B cell (primary cell): ENCODE results near the gene ACOX3. TPM values are rescaled to one million over a fixed set of nuclear protein-coding genes. Genes with fewer than 3 reads are reported as not detected.

Experiments
- ATAC-seq: fragments of 200-7000 bp; cut with Tn5 transposase; one replicate; pipeline ENCODE4 v1.10.0; 2021; ENCODE audit warnings: low read depth, mild to moderate bottlenecking, moderate number of reproducible peaks, moderate library complexity
- CTCF ChIA-PET: fragments of 350-600 bp; sonication (Branson Sonifier 250); formaldehyde crosslinking; loops from one replicate; lab custom pipeline; 2021; ENCODE audit warnings: antibody characterized with exemption, inconsistent platforms; lab: Charles Lee
- POLR2A ChIA-PET: fragments of 350-600 bp; sonication (Branson Sonifier 250); formaldehyde crosslinking; loops from one replicate; lab custom pipeline; 2021; ENCODE audit warnings: antibody characterized with exemption; lab: Charles Lee
- DNase-seq: peaks from one replicate; pipeline ENCODE4 v3.0.0; 2013
- H2AFZ ChIP-seq: 2 replicates; pipeline ENCODE4 v1.6.1; 2012; ENCODE audit warnings: mild to moderate bottlenecking, low read depth, low read length; ENCODE audit not compliant: insufficient read depth, poor library complexity, severe bottlenecking
- H3K27ac ChIP-seq, 2 donors: 1 replicate in 1 of 2; 2 replicates in 1 of 2; pipeline ENCODE4 v1.5.1; 2012 to 2013; ENCODE audit warnings: low read length in 2 of 2, mild to moderate bottlenecking in 2 of 2, moderate library complexity in 1 of 2
- H3K27me3 ChIP-seq, 4 experiments: fragments of 200-600 bp in 1 of 4; sonication (generic) in 1 of 4; replicated peaks in 1 of 4; 1 replicate in 2 of 4; 2 replicates in 2 of 4; pipeline versions ENCODE4 v1.6.1 to v1.7.0; 2013 to 2016; ENCODE audit warnings: low read length in 3 of 4, mild to moderate bottlenecking in 2 of 4, mixed read lengths in 1 of 4, moderate library complexity in 1 of 4; ENCODE audit not compliant: insufficient read depth in 4 of 4, control insufficient read depth in 3 of 4; ENCODE audit errors: control extremely low read depth in 1 of 4
- H3K36me3 ChIP-seq, 2 experiments: replicated peaks in 1 of 2; 1 replicate in 1 of 2; 2 replicates in 1 of 2; pipeline versions ENCODE4 v1.6.1 to v1.7.1; 2013; ENCODE audit warnings: low read length in 1 of 2; ENCODE audit not compliant: insufficient read depth in 2 of 2, control insufficient read depth in 1 of 2; ENCODE audit errors: control extremely low read depth in 1 of 2, extremely low read depth in 1 of 2
- H3K4me1 ChIP-seq, 2 donors: fragments of 200-600 bp in 1 of 2; sonication (generic) in 1 of 2; 1 replicate in 1 of 2; 2 replicates in 1 of 2; pipeline versions ENCODE4 v1.5.1 to v1.6.1; 2013 to 2017; ENCODE audit warnings: low read length in 2 of 2; ENCODE audit not compliant: control insufficient read depth in 2 of 2, insufficient read depth in 2 of 2
- H3K4me2 ChIP-seq: replicated peaks from 2 replicates; pipeline ENCODE3; 2012; ENCODE audit warnings: mild to moderate bottlenecking, low read depth, low read length; ENCODE audit not compliant: poor library complexity, severe bottlenecking
- H3K4me3 ChIP-seq, 5 experiments: fragments of 200-600 bp in 1 of 5; sonication (generic) in 1 of 5; 1 replicate in 3 of 5; 2 replicates in 2 of 5; pipeline versions ENCODE4 v1.5.1 to v1.7.0; 2011 to 2016; ENCODE audit warnings: low read length in 4 of 5, mild to moderate bottlenecking in 4 of 5, low read depth in 2 of 5, control low read depth in 1 of 5, moderate library complexity in 1 of 5; ENCODE audit not compliant: insufficient read depth in 1 of 5; ENCODE audit errors: control extremely low read depth in 1 of 5, extremely low read depth in 1 of 5
- H3K79me2 ChIP-seq: fragments of 200-600 bp; sonication (generic); one replicate; pipeline ENCODE4 v1.6.0; 2016; ENCODE audit warnings: low read length; ENCODE audit not compliant: control insufficient read depth, insufficient read depth
- H3K9ac ChIP-seq: fragments of 200-600 bp; sonication (generic); 2 replicates; pipeline ENCODE4 v1.6.1; 2017; ENCODE audit warnings: mild to moderate bottlenecking, low read length, moderate library complexity
- H3K9me3 ChIP-seq, 3 donors: one replicate each; pipeline versions ENCODE4 v1.6.1 to v1.7.1; 2013; ENCODE audit warnings: low read length in 2 of 3; ENCODE audit not compliant: control insufficient read depth in 2 of 3, insufficient read depth in 1 of 3; ENCODE audit errors: control extremely low read depth in 1 of 3
- H4K20me1 ChIP-seq: 2 replicates; pipeline ENCODE4 v1.6.0; 2012; ENCODE audit warnings: mild to moderate bottlenecking, low read length; ENCODE audit not compliant: insufficient read depth, control insufficient read depth, poor library complexity, severe bottlenecking
- H3K27ac Mint-ChIP-seq: one replicate; pipeline ENCODE4 v1.8.0; 2021; ENCODE audit warnings: mixed read lengths
- H3K27me3 Mint-ChIP-seq: one replicate; pipeline ENCODE4 v1.8.0; 2021; ENCODE audit warnings: mixed read lengths
- H3K4me1 Mint-ChIP-seq: one replicate; pipeline ENCODE4 v1.8.0; 2021; ENCODE audit warnings: mixed read lengths
- H3K4me3 Mint-ChIP-seq: one replicate; pipeline ENCODE4 v1.8.0; 2021; ENCODE audit warnings: mixed read lengths
- H3K9me3 Mint-ChIP-seq: one replicate; pipeline ENCODE4 v1.8.0; 2022; ENCODE audit warnings: mixed read lengths; ENCODE audit not compliant: insufficient read depth
- CTCF ChIP-seq: fragments of 200-600 bp; IDR thresholded peaks from one replicate; pipeline ENCODE4 v1.8.0; 2022; ENCODE audit warnings: antibody characterized with exemption, mild to moderate bottlenecking
- EZH2 ChIP-seq: IDR thresholded peaks from 2 replicates; pipeline ENCODE4 v1.6.1; 2012; ENCODE audit warnings: borderline replicate concordance, low read depth, mild to moderate bottlenecking, moderate library complexity, low read length; ENCODE audit not compliant: insufficient read depth, poor library complexity, severe bottlenecking
- WGBS: methylation state at CpG from one replicate; pipeline ENCODE4 v1.1.5; 2013; ENCODE audit warnings: missing lambda C conversion rate; ENCODE audit not compliant: insufficient coverage; 5-methylcytosine and 5-hydroxymethylcytosine counted together
- intact Hi-C: fragments of 100-400 bp; cut with micrococcal nuclease; formaldehyde crosslinking; loops from one replicate; pipeline ENCODE4 v1.10.0; 2022
- polyA plus RNA-seq: library from polyadenylated mRNA; depleted of rRNA; stranded (reverse); fragments of >200 nt; gene quantifications from 2 replicates; pipeline ENCODE4 v1.2.3, GENCODE V29; 2012
- total RNA-seq, 2 donors: library from RNA; stranded (reverse); fragments of 120-200 nt in 1 of 2; gene quantifications; 1 replicate in 1 of 2; 2 replicates in 1 of 2; pipeline versions ENCODE4 v1.2.3 to v1.2.4, GENCODE V29; 2013 to 2022

Gene ACOX3
- total and polyA plus RNA-seq, 2 donors (not counting 1 experiment from before 2014, with no cell fraction given): 4.6 to 23.1 TPM

- no peaks in the 10 kb centered on the region for H4K20me1 ChIP-seq
- no peaks in the 10 kb centered on the region for H3K9me3 Mint-ChIP-seq
- no peak overlapping the region for H3K4me2 ChIP-seq
- H3K4me3 Mint-ChIP-seq: no peak overlapping the region
- H3K27me3 ChIP-seq: no peaks in the 10 kb centered on the region
- no peaks in the 10 kb centered on the region for H3K9me3 ChIP-seq
- H3K9ac ChIP-seq: no peak overlapping the region
- H3K27me3 Mint-ChIP-seq: no peaks in the 10 kb centered on the region
- peaks cover 3 to 61% of the 10 kb centered on the region in 2 experiments for H3K36me3 ChIP-seq
- WGBS: 100% methylated on average over 2 of the region's 6 CpGs
- TF ChIP-seq CTCF (no peak), EZH2 (no peak)
- ATAC-seq: no peak
- no peak overlapping the region for H3K27ac ChIP-seq
- no peaks in the 10 kb centered on the region for H3K4me1 Mint-ChIP-seq
- DNase-seq: no peak
- ChIA-PET CTCF (no interaction called here), POLR2A (no interaction called here)
- no peak overlapping the region for H3K4me3 ChIP-seq
- no peak overlapping the region for H3K27ac Mint-ChIP-seq
- intact Hi-C loops: no loop called here
- H3K79me2 ChIP-seq: no peaks in the 10 kb centered on the region
- H2AFZ ChIP-seq: no peak overlapping the region
- H3K4me1 ChIP-seq: no peaks in the 10 kb centered on the region
Measured at GRCh38 chr4:8461086-8461485, 20.6 kb upstream of the ACOX3 start.

- Histone ChIP-seq H3K4me3 (no peak overlapping the region), H2AFZ (no peak overlapping the region), H3K4me1 (no peaks in the 10 kb centered on the region), H4K20me1 (no peaks in the 10 kb centered on the region), H3K9ac (no peak overlapping the region), H3K4me2 (no peak overlapping the region), H3K9me3 (no peaks in the 10 kb centered on the region), H3K27me3 (no peaks in the 10 kb centered on the region), H3K36me3 (peaks cover 2 to 61% of the 10 kb centered on the region in 2 experiments), H3K79me2 (no peaks in the 10 kb centered on the region), H3K27ac (no peak overlapping the region)
- DNase-seq: no peak
- Mint-ChIP-seq H3K27me3 (no peaks in the 10 kb centered on the region), H3K27ac (no peak overlapping the region), H3K4me1 (no peaks in the 10 kb centered on the region), H3K4me3 (no peak overlapping the region), H3K9me3 (no peaks in the 10 kb centered on the region)
- over 99% methylated on average over 8 of the region's 8 CpGs for WGBS
- no peak for TF ChIP-seq EZH2
- TF ChIP-seq CTCF: no peak
- intact Hi-C loops: no loop called here
- CTCF ChIA-PET: interaction anchor here (1.8 kb wide), 1 partner anchor 9 kb away, joined by 9 read pairs; no protein-coding TSS in a partner anchor
- no peak for ATAC-seq
- POLR2A ChIA-PET: no interaction called here
Measured at GRCh38 chr4:8459867-8460445, 19.4 kb upstream of the ACOX3 start.
